A549 (cell line): ENCODE measurements around the gene LUC7L2. TPM values are rescaled to one million over a fixed set of nuclear protein-coding genes. Genes with fewer than 3 reads are reported as not detected.
A peak's percentile ranks its signal among the peaks of the same experiment; 100 is the strongest.

Experiments used
- ATAC-seq, 2 experiments: fragments of 200-7000 bp in 1 of 2; fragments of >200 bp in 1 of 2; cut with Nextera tagmentation in 1 of 2; cut with Tn5 transposase in 1 of 2; 3 replicates each; pipeline versions ENCODE4 v1.8.0 to v1.9.1; 2018 to 2020; ENCODE audit warnings: mild to moderate bottlenecking in 1 of 2, moderate library complexity in 1 of 2
- CTCF ChIA-PET: fragments of 300-600 bp; sonication (Branson Sonifier 250); formaldehyde crosslinking; extraction: SDS; loops from one replicate; lab custom pipeline; 2021; ENCODE audit warnings: antibody characterized with exemption, inconsistent platforms; lab: Yijun Ruan, JAX
- POLR2A ChIA-PET: fragments of 350-600 bp; formaldehyde crosslinking; extraction: SDS; loops from one replicate; lab custom pipeline; 2021; ENCODE audit warnings: antibody characterized with exemption, inconsistent platforms; lab: Yijun Ruan, JAX
- DNase-seq, 2 experiments: peaks; one replicate each; pipeline versions ENCODE4 v3.0.0 to v3.0.0-alpha.2; 2011 to 2016; ENCODE audit warnings: low read depth in 1 of 2, low spot score in 1 of 2
- FAIRE-seq: peaks from 2 replicates; lab custom pipeline; 2011; peaks lifted over from hg19 to GRCh38; lab: Jason Lieb, UNC
- H3K27ac ChIP-seq, 2 experiments: fragments of >200 bp; sonication (Bioruptor Twin); formaldehyde crosslinking; 3 replicates each; pipeline ENCODE4 v1.5.1; 2016 to 2017
- H3K4me1 ChIP-seq: fragments of >200 bp; sonication (Bioruptor Twin); formaldehyde crosslinking; 3 replicates; pipeline ENCODE4 v1.6.1; 2016
- H3K4me2 ChIP-seq: fragments of >200 bp; sonication (Bioruptor Twin); formaldehyde crosslinking; 3 replicates; pipeline ENCODE4 v1.6.1; 2016
- H3K4me3 ChIP-seq: fragments of >200 bp; sonication (Bioruptor Twin); formaldehyde crosslinking; 3 replicates; pipeline ENCODE4 v1.5.1; 2016
- H3K9me3 ChIP-seq: fragments of >200 bp; sonication (Bioruptor Twin); formaldehyde crosslinking; 3 replicates; pipeline ENCODE4 v1.6.1; 2016
- CBX8 ChIP-seq: fragments of 200-600 bp; sonication (generic); IDR thresholded peaks from 2 replicates; pipeline ENCODE4 v1.6.1; 2016
- CHD2 ChIP-seq: fragments of 150-350 bp; IDR thresholded peaks from 2 replicates; pipeline ENCODE4 v1.6.1; 2014; ENCODE audit warnings: low read length; ENCODE audit not compliant: partially characterized antibody
- EP300 ChIP-seq, 2 experiments: fragments of >200 bp; sonication (Bioruptor Twin); formaldehyde crosslinking; IDR thresholded peaks; 2 replicates in 1 of 2; 3 replicates in 1 of 2; pipeline ENCODE4 v1.6.1; 2016 to 2017
- ESRRA ChIP-seq: fragments of 150-350 bp; IDR thresholded peaks from 2 replicates; pipeline ENCODE4 v1.6.1; 2014; ENCODE audit warnings: mild to moderate bottlenecking, low read length, borderline replicate concordance
- FOSB ChIP-seq: fragments of 250-450 bp; sonication (Bioruptor Pico); IDR thresholded peaks from 2 replicates; pipeline ENCODE4 v1.5.0; 2020; ENCODE audit warnings: mild to moderate bottlenecking, moderate library complexity
- FOSL2 ChIP-seq, 2 experiments: fragments of 450-650 bp in 1 of 2; fragments of >200 bp in 1 of 2; sonication (Bioruptor Twin) in 1 of 2; formaldehyde crosslinking; IDR thresholded peaks; 2 replicates each; pipeline versions ENCODE4 v1.5.0 to v1.6.1; 2016 to 2020; ENCODE audit warnings: mild to moderate bottlenecking in 1 of 2, moderate library complexity in 1 of 2
- HDAC2 ChIP-seq: fragments of 200-600 bp; sonication (generic); IDR thresholded peaks from 2 replicates; pipeline ENCODE4 v1.6.1; 2016
- HOXB5 ChIP-seq: fragments of 250-450 bp; sonication (Bioruptor Pico); IDR thresholded peaks from 2 replicates; pipeline ENCODE4 v1.5.0; 2020; ENCODE audit warnings: mild to moderate bottlenecking, moderate library complexity
- KDM5A ChIP-seq: fragments of 200-600 bp; sonication (generic); IDR thresholded peaks from 2 replicates; pipeline ENCODE4 v1.6.1; 2016; ENCODE audit warnings: antibody characterized with exemption, mild to moderate bottlenecking
- MAFK ChIP-seq: fragments of 450-650 bp; IDR thresholded peaks from 2 replicates; pipeline ENCODE4 v1.6.1; 2014; ENCODE audit not compliant: partially characterized antibody
- MAZ ChIP-seq: fragments of 150-350 bp; IDR thresholded peaks from 2 replicates; pipeline ENCODE4 v1.6.1; 2014; ENCODE audit warnings: antibody characterized with exemption, low read depth, low read length, borderline replicate concordance
- MYC ChIP-seq: IDR thresholded peaks from 2 replicates; pipeline ENCODE4 v1.6.1; 2012; ENCODE audit warnings: mild to moderate bottlenecking, inconsistent platforms, low read length, improper control_type of control experiment, borderline replicate concordance
- PHF8 ChIP-seq: fragments of 200-600 bp; sonication (generic); IDR thresholded peaks from 2 replicates; pipeline ENCODE4 v1.6.1; 2016; ENCODE audit warnings: low read depth, mild to moderate bottlenecking, antibody characterized with exemption, moderate library complexity, borderline replicate concordance
- RARB ChIP-seq: fragments of 250-450 bp; sonication (Bioruptor Pico); IDR thresholded peaks from 2 replicates; pipeline ENCODE4 v1.8.0; 2021; ENCODE audit warnings: mild to moderate bottlenecking, moderate library complexity
- WGBS: methylation state at CpG from one replicate; pipeline ENCODE4 v1.1.6; 2017; ENCODE audit errors: missing lambda C conversion rate; 5-methylcytosine and 5-hydroxymethylcytosine counted together
- polyA plus RNA-seq, 4 experiments: library from polyadenylated mRNA; depleted of rRNA in 3 of 4; stranded (reverse); fragments of >200 nt; fragmentation: RNase III in 1 of 4; extraction: RNeasy Plus Mini Kit Qiagen cat#74134 plus additional on column Dnase treatment in 1 of 4; gene quantifications; 2 replicates in 3 of 4; 3 replicates in 1 of 4; pipeline ENCODE4 v1.2.3, GENCODE V29; 2011 to 2017
- TF ChIP-seq, protein P1 (sequence below): fragments of >200 bp; sonication (Bioruptor Twin); formaldehyde crosslinking; IDR thresholded peaks from 3 replicates; pipeline ENCODE4 v1.6.1; 2016
- TF ChIP-seq, protein P2 (sequence below): IDR thresholded peaks from 2 replicates; pipeline ENCODE4 v1.6.1; 2012
- TF ChIP-seq, protein P3 (sequence below): IDR thresholded peaks from 2 replicates; pipeline ENCODE4 v1.6.1; 2012
- TF ChIP-seq, protein P4 (sequence below): fragments of 200-600 bp; sonication (generic); IDR thresholded peaks from 2 replicates; pipeline ENCODE4 v1.6.1; 2016; ENCODE audit warnings: antibody characterized with exemption, mild to moderate bottlenecking, moderate library complexity
- TF ChIP-seq, protein P5 (sequence below): IDR thresholded peaks from 2 replicates; pipeline ENCODE4 v1.6.1; 2012; ENCODE audit warnings: low read depth, borderline replicate concordance

Gene LUC7L2
- polyA plus RNA-seq, 2 of the 4 experiments (the other 2 are of a cell fraction) = 49.5 to 75.7 TPM

DNA sequence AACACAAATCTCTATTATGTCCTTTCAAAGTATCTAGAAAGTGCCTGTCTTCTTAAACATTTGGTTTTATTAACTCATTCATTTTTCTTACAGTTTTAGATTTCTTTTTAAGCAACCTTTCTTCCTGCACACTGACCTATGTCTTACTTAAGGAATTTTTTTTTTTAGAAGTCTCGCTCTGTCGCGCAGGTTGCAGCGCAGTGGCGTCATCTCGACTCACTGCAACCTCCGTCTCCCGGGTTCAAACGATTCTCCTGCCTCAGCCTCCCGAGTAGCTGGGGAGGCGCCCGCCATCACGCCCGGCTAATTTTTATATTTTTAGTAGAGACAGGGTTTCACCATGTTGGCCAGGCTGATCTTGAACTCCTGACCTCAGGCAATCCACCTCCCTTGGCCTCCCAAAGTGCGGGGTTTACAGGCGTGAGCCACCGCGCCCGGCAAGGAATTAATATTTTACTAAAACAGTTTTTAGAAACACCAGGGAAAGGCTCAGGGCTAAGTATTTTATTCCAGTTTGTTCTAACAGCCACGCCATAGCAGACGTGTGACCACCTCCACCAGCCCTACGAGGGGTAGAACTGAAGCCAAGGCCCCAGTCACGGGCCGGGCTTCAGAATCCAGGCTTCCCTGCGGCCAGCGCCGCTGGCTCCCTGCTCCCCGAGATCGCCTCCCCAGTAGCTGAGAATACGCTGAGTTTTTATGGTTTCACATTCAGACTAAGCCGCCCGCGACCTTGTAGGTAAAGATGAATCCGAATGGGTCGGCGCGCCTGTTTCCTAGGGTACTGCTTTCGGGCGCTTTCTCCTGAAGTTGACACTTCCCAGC is 941 bp upstream of the LUC7L2 start:
- no peak for FAIRE-seq
- POLR2A ChIA-PET = interaction anchor here (0.5 to 2.1 kb wide), 6 partner anchors 9 to 818 kb away, joined by 3 to 18 read pairs (median 6); partner anchors contain the start of genes FMC1 and KDM7A
- H3K9me3 ChIP-seq = no peaks in the 10 kb centered on the region
- TF ChIP-seq CBX8 (no peak), FOSL2 (IDR thresholded peaks at IDR 0.05) (no peak), FOSL2 (CRISPR knock-in tag; IDR thresholded peaks at IDR 0.05) (no peak), EP300 (IDR thresholded peaks at IDR 0.05) (no peak), CHD2 (peak; percentile 5), PHF8 (peak; percentile 81; the same call in 1 of the 2 replicates), RARB (CRISPR knock-in tag) (peak; percentile 38; the same call in 1 of the 2 replicates), HOXB5 (CRISPR knock-in tag) (no peak), HDAC2 (no peak), ESRRA (no peak), FOSB (0 out of 2 replicates have a peak, but pooled peaks have one; percentile 28)
- TF ChIP-seq, protein P1, sequence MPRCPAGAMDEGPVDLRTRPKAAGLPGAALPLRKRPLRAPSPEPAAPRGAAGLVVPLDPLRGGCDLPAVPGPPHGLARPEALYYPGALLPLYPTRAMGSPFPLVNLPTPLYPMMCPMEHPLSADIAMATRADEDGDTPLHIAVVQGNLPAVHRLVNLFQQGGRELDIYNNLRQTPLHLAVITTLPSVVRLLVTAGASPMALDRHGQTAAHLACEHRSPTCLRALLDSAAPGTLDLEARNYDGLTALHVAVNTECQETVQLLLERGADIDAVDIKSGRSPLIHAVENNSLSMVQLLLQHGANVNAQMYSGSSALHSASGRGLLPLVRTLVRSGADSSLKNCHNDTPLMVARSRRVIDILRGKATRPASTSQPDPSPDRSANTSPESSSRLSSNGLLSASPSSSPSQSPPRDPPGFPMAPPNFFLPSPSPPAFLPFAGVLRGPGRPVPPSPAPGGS = 0 out of 3 replicates have a peak, but pooled peaks have one; percentile 13
- TF ChIP-seq, all 56 proteins: peak for 5
- CTCF ChIA-PET = interaction anchor here (1.0 kb wide), 1 partner anchor 19 kb away, joined by 3 read pairs; no protein-coding TSS in a partner anchor
- Histone ChIP-seq H3K4me1 (peaks cover 21% of the 10 kb centered on the region), H3K4me3 (peak overlapping the region; percentile 97), H3K4me2 (peak overlapping the region; percentile 56), H3K27ac (peak overlapping the region; percentile 97 to 99)
- ATAC-seq (peak; percentile 27 to 41), DNase-seq (peak; percentile 21 to 67)
- 6% methylated on average over 27 of the region's 39 CpGs for whole genome bisulfite sequencing

DNA sequence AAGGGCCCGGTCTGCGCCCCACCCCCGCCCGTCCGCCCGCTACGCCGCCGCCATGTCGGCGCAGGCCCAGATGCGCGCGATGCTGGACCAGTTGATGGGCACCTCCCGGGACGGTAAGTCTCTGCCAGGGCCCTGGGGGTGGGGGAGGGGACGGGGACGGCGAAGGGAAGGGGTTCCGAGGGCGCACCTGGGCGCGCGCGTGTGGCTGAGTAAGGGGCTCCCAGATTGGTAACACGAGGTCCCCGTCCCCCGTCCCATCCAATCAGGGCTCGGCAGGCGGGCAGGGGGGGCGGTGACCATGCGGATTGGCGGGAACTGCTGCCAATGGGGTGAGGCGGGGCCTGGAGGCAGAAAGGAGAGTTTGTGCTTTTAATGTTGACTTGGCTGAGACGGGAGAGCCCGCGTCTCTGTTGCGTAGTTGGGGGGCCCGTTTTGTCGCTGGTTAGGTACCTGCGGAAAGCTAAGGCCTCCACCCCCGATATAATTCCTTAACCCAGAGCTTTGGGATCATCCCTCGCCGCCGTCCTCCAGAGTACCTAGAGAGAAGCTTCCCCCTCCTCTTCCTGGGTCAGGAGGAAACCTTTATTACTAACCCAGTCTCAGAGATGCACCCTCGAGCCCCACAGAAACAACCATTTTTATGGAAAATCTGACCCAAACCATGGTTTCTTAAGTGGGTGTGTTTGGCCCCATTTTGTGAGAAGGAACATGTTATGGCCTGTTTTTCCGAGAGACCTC is 685 bp downstream of the LUC7L2 start:
- Histone ChIP-seq H3K4me1 (peaks cover 22% of the 10 kb centered on the region), H3K27ac (peak overlapping the region; percentile 97 to 99), H3K4me2 (peak overlapping the region; percentile 82)
- no peak for FAIRE-seq
- CTCF ChIA-PET = interaction anchor here (0.9 to 1.6 kb wide), 3 partner anchors 10 to 24 kb away, joined by 3 to 7 read pairs (median 4); no protein-coding TSS in a partner anchor
- TF ChIP-seq MAZ (peak; percentile 42; the same call in 1 of the 2 replicates), MYC (peak; percentile 70; the same call in 1 of the 2 replicates), PHF8 (peak; percentile 44), MAFK (no peak), KDM5A (peak; percentile 54; the same call in 1 of the 2 replicates)
- TF ChIP-seq, protein P2, sequence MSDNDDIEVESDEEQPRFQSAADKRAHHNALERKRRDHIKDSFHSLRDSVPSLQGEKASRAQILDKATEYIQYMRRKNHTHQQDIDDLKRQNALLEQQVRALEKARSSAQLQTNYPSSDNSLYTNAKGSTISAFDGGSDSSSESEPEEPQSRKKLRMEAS = peak; percentile 62
- TF ChIP-seq, protein P3, sequence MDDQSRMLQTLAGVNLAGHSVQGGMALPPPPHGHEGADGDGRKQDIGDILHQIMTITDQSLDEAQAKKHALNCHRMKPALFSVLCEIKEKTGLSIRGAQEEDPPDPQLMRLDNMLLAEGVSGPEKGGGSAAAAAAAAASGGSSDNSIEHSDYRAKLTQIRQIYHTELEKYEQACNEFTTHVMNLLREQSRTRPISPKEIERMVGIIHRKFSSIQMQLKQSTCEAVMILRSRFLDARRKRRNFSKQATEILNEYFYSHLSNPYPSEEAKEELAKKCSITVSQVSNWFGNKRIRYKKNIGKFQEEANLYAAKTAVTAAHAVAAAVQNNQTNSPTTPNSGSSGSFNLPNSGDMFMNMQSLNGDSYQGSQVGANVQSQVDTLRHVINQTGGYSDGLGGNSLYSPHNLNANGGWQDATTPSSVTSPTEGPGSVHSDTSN = peak; percentile 93
- TF ChIP-seq, protein P4, sequence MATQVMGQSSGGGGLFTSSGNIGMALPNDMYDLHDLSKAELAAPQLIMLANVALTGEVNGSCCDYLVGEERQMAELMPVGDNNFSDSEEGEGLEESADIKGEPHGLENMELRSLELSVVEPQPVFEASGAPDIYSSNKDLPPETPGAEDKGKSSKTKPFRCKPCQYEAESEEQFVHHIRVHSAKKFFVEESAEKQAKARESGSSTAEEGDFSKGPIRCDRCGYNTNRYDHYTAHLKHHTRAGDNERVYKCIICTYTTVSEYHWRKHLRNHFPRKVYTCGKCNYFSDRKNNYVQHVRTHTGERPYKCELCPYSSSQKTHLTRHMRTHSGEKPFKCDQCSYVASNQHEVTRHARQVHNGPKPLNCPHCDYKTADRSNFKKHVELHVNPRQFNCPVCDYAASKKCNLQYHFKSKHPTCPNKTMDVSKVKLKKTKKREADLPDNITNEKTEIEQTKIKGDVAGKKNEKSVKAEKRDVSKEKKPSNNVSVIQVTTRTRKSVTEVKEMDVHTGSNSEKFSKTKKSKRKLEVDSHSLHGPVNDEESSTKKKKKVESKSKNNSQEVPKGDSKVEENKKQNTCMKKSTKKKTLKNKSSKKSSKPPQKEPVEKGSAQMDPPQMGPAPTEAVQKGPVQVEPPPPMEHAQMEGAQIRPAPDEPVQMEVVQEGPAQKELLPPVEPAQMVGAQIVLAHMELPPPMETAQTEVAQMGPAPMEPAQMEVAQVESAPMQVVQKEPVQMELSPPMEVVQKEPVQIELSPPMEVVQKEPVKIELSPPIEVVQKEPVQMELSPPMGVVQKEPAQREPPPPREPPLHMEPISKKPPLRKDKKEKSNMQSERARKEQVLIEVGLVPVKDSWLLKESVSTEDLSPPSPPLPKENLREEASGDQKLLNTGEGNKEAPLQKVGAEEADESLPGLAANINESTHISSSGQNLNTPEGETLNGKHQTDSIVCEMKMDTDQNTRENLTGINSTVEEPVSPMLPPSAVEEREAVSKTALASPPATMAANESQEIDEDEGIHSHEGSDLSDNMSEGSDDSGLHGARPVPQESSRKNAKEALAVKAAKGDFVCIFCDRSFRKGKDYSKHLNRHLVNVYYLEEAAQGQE = no peak
- TF ChIP-seq, protein P5, sequence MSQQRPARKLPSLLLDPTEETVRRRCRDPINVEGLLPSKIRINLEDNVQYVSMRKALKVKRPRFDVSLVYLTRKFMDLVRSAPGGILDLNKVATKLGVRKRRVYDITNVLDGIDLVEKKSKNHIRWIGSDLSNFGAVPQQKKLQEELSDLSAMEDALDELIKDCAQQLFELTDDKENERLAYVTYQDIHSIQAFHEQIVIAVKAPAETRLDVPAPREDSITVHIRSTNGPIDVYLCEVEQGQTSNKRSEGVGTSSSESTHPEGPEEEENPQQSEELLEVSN = peak; percentile 81
- TF ChIP-seq, protein P1 = peak; percentile 74; the same call in 1 of the 3 replicates
- TF ChIP-seq, all 56 proteins: peak for 8
- peak; percentile 85 to 89 for ATAC-seq
- WGBS = 1% methylated on average over 15 of the region's 47 CpGs
- POLR2A ChIA-PET = interaction anchor here (0.5 to 2.1 kb wide), 13 partner anchors 10 to 817 kb away, joined by 3 to 18 read pairs (median 5); partner anchors contain the start of genes FMC1 and KDM7A
- peak; percentile 97 for DNase-seq
- H3K4me3 ChIP-seq = peak overlapping the region; percentile 97
- H3K9me3 ChIP-seq = no peaks in the 10 kb centered on the region
